ENCODE data around the gene ENTPD1.

Gene ENTPD1

GRCh38 chr10:95809370-95810197 is 53.6 kb downstream of the ENTPD1 start:
- H3K79me2 ChIP-seq (ENCODE audit: low read length), result peaks cover 14% of the 10 kb centered on the region
- H4K20me1 ChIP-seq (ENCODE audit: insufficient read depth, low read length), result no peaks in the 10 kb centered on the region
- H3K9ac ChIP-seq (ENCODE audit: low read length), result no peak overlapping the region
- no peak overlapping the region for H2AFZ ChIP-seq (ENCODE audit: low read depth, low read length)
- no peaks in the 10 kb centered on the region for H3K27me3 ChIP-seq (ENCODE audit: low read depth, low read length)
- no peak overlapping the region for H3K4me3 ChIP-seq (ENCODE audit: low read length)
- H3K27ac ChIP-seq (ENCODE audit: low read length), result no peak overlapping the region
- no peak for TF ChIP-seq CTCF (IDR thresholded peaks at IDR 0.05; ENCODE audit: low read depth, low read length)
- TF ChIP-seq EZH2phosphoT487 (IDR thresholded peaks at IDR 0.05; ENCODE audit: low read depth), result no peak
- peaks cover 35% of the 10 kb centered on the region for H3K4me1 ChIP-seq (ENCODE audit: low read length)
- H3K4me2 ChIP-seq (ENCODE audit: low read length), result no peak overlapping the region
- H3K9me3 ChIP-seq (ENCODE audit: insufficient read depth, low read length), result no peaks in the 10 kb centered on the region
- H3K36me3 ChIP-seq (replicated peaks; ENCODE audit: low read depth, low read length), result peaks cover 27% of the 10 kb centered on the region

GRCh38 chr10:95810198-95810976 is 54.4 kb downstream of the ENTPD1 start:
- Histone ChIP-seq H3K9me3 (ENCODE audit: insufficient read depth, low read length) (no peaks in the 10 kb centered on the region), H3K27ac (ENCODE audit: low read length) (peak overlapping the region; percentile 14; the same call in 1 of the 2 replicates), H3K4me2 (ENCODE audit: low read length) (no peak overlapping the region), H3K27me3 (ENCODE audit: low read depth, low read length) (no peaks in the 10 kb centered on the region), H2AFZ (ENCODE audit: low read depth, low read length) (no peak overlapping the region), H4K20me1 (ENCODE audit: insufficient read depth, low read length) (no peaks in the 10 kb centered on the region), H3K9ac (ENCODE audit: low read length) (no peak overlapping the region), H3K4me3 (ENCODE audit: low read length) (no peak overlapping the region), H3K4me1 (ENCODE audit: low read length) (peaks cover 43% of the 10 kb centered on the region), H3K36me3 (replicated peaks; ENCODE audit: low read depth, low read length) (peaks cover 27% of the 10 kb centered on the region), H3K79me2 (ENCODE audit: low read length) (peaks cover 17% of the 10 kb centered on the region)
- TF ChIP-seq EZH2phosphoT487 (IDR thresholded peaks at IDR 0.05; ENCODE audit: low read depth) (no peak), CTCF (IDR thresholded peaks at IDR 0.05; ENCODE audit: low read depth, low read length) (no peak)

GRCh38 chr10:95813054-95813685 is 57.2 kb downstream of the ENTPD1 start:
- Histone ChIP-seq H3K4me3 (ENCODE audit: low read length) (no peak overlapping the region), H3K9me3 (ENCODE audit: insufficient read depth, low read length) (no peaks in the 10 kb centered on the region), H3K9ac (ENCODE audit: low read length) (no peak overlapping the region), H3K27ac (ENCODE audit: low read length) (no peak overlapping the region), H3K4me2 (ENCODE audit: low read length) (no peak overlapping the region), H3K27me3 (ENCODE audit: low read depth, low read length) (no peaks in the 10 kb centered on the region), H3K4me1 (ENCODE audit: low read length) (peaks cover 41% of the 10 kb centered on the region), H2AFZ (ENCODE audit: low read depth, low read length) (no peak overlapping the region), H4K20me1 (ENCODE audit: insufficient read depth, low read length) (no peaks in the 10 kb centered on the region), H3K36me3 (replicated peaks; ENCODE audit: low read depth, low read length) (peaks cover 46% of the 10 kb centered on the region), H3K79me2 (ENCODE audit: low read length) (peaks cover 7% of the 10 kb centered on the region)
- TF ChIP-seq CTCF (IDR thresholded peaks at IDR 0.05; ENCODE audit: low read depth, low read length) (no peak), EZH2phosphoT487 (IDR thresholded peaks at IDR 0.05; ENCODE audit: low read depth) (no peak)
